GM18526 (cell line): ENCODE results near the gene PIEZO1.

Experiments used
- POLR2A ChIP-seq: IDR thresholded peaks from 3 replicates; pipeline ENCODE4 v1.6.1; 2011; ENCODE audit not compliant: insufficient read length; ENCODE audit errors: extremely low read depth

Gene PIEZO1

GRCh38 chr16:88686439-88687253, 98.4 kb downstream of the PIEZO1 start, which contains the start of gene SNAI3:
SNAI3 (minus strand) TSS chr16:88686507; CDS start chr16:88686406, 101 bp downstream.
- TF ChIP-seq POLR2A, result no peak

- TF ChIP-seq POLR2A, result no peak
Observed at GRCh38 chr16:88686062-88686438, 99.0 kb downstream of the PIEZO1 start.

GRCh38 chr16:88685156-88686061, 99.6 kb downstream of the PIEZO1 start:
- TF ChIP-seq POLR2A, result no peak

DNA sequence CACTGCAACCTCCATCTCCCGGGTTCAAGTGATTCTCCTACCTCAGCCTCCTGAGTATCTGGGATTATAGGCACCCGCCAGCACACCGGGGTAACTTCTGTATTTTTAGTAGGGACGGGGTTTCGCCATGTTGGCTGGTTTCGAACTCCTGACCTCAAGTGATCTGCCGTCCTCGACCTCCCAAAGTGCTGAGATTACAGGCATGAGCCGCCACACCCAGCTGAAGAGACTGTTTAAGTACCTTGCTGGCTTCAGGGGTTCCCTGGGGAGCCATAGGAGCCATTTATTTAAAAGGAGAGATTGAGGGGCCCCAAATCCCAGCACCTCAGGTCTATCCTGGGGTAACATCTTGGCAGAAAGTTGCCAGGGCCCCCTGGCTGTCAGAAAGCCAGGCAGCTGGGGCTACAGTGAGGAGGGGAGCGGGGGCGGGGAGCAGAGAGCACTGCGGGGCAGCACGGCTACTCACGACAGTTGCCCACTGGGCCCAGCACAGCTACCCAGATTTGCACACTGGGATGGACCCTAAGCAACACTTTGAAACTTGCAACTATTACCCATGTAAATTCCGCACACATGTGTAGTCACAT, 100.4 kb downstream of the PIEZO1 start:
- TF ChIP-seq POLR2A, result no peak

GRCh38 chr16:88681709-88682451, 103.1 kb downstream of the PIEZO1 start:
- peak; percentile 47 for TF ChIP-seq POLR2A

GRCh38 chr16:88681084-88681680, 103.8 kb downstream of the PIEZO1 start:
- no peak for TF ChIP-seq POLR2A

DNA sequence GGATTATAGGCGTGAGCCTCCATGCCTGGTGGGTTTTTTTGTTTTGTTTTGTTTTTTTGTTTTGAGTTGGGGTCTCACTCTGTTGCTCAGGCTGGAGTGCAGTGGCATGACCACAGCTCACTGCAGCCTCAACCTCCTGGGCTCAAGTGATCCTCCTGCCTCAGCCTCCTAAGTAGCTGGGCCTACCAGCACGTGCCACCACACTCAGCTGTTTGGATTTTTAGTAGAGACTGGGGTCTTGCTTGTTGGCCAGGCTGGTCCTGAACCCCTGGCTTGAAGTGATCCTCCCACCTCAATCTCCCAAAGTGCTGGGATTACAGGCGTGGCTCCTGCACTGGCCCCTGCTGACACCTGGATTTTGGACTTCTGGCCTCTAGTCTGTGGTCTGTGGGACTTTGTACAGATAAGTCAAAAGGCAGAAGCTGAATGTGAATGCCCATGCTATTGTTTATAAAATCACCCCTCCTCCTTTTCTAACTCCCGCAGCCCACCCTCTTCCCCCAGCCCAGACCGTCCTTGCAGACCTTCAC, 104.4 kb downstream of the PIEZO1 start:
- TF ChIP-seq POLR2A, result no peak

DNA sequence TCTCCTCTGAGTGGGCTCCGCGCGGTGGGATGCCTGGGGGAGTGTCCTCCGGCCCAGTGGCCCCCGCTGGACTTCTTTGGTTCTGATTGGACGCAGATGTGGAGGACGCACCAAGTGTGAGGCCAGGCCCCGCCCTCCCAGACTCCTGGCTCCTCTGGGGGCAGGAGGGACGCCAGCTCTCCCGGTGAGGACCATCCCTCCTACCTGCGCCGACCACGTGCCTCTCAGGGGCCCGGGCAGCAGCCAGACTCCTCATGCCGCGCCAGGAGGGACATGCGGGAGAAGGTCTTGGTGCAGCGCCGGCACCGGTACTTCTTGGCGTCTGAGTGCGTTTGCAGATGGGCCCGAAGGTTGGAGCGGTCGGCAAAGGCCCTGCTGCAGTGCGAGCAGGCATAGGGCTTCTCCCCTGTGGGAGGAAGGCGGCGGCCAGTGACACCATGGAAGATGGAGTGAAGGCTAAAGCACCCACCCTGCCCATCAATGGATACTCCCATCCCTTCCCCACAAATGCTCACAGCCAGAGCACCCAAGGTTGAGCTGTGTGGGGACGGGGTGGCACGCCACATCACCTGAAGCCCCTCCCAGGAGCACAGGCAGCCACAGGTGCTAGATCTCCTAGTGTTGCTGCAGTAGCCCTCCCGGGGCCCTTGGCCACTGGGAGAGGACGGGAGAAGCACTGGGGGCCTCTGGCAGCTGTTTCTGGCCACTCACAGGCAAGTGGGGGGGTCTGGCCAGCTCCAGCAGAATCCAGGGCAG, 106.6 kb downstream of the PIEZO1 start:
- TF ChIP-seq POLR2A, result no peak

GRCh38 chr16:88677721-88678120, 107.3 kb downstream of the PIEZO1 start:
- TF ChIP-seq POLR2A, result no peak

DNA sequence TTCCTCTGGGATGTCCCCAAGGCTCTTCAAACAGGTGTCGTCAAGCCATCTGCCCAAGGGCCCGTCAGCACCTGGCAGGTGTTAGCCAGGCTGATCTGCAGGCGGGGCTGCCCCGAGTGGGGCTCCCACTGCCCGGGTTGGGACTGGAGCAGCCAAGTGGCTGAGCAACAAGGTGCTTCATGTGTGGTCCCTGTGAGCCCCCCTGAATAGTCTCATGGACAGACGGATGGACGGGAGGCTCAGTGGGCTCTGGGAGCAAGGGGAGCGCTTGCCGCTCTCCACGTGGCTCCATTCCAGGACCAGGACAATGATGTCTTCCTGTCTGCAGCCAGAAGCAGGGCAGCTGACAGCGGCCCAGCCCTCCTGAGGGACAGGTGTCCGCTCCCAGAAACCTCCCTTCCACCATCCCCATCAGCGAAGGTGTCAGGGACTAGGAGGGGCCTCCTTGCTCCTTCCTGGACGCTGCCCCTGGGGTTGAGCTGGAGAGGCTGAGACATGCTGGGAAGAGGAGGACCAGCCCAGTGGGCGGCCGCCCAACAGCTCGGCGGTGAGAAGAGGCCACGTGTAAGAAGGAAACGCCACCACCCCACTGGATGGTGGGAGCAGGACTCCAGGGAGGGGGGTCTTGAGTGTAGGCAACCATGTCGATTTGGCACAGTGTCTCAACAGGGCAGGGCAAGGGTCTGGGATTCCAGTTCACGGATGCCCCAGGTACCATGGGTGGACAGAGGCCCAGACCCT, 108.3 kb downstream of the PIEZO1 start:
- no peak for TF ChIP-seq POLR2A

DNA sequence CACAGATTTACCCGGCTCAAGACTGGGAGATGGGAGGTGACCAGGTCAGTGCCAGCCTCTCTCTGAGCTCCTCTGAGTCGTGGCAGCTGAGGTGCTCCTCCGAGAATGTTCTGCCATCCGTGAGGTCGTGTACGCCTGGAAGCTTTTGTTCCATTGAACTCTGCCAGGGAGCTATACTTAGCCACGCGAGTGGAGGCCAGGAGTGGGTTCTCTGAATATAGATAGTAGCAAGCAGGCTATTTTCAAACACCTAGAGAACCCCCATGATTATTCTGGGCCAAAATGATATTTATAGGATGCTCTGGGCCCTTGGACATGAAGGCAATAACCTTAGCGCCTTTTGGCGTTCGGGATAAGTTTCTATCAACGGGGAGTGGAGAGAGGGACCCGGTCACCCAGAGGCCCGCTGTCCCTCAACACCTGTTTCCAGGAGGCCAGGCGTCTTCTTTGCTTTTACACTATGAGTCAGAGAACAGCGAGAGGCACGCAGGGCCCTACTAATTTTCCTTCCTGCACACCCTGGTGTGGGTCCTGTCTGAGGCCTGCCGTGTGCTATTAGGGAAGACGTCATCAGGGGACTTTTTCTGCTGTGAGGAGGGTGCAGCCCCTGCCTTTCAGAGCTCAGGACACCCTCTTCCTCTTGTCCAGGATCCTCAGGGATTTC, 111.2 kb downstream of the PIEZO1 start:
- TF ChIP-seq POLR2A, result no peak

- TF ChIP-seq POLR2A, result no peak
Observed at GRCh38 chr16:88672776-88673175, 112.2 kb downstream of the PIEZO1 start.
